Glomerular visceral epithelial cell (primary cell): Measurements from ENCODE around the gene METAP2.

Experiments
- DNase-seq: peaks from one replicate; pipeline ENCODE4 v3.0.0-alpha.2; 2016; ENCODE audit errors: extremely low spot score

The METAP2 gene

GRCh38 chr12:95513599-95513998 lies 39.6 kb downstream of the METAP2 start:
- no peak for DNase-seq

- no peak for DNase-seq
Observed at GRCh38 chr12:95515197-95515596, 41.2 kb downstream of the METAP2 start.

- DNase-seq: no peak
Observed at GRCh38 chr12:95516757-95517156, 42.8 kb downstream of the METAP2 start.

- DNase-seq: no peak
Observed at GRCh38 chr12:95517246-95517645, 43.3 kb downstream of the METAP2 start.

- no peak for DNase-seq
Observed at GRCh38 chr12:95518944-95519343, 45.0 kb downstream of the METAP2 start.

- DNase-seq: no peak
Observed at GRCh38 chr12:95520816-95521215, 46.9 kb downstream of the METAP2 start.

- DNase-seq: no peak
Observed at GRCh38 chr12:95522692-95523091, 48.7 kb downstream of the METAP2 start.

GRCh38 chr12:95528431-95528830 lies 54.5 kb downstream of the METAP2 start:
- no peak for DNase-seq

GRCh38 chr12:95529693-95530225 lies 55.8 kb downstream of the METAP2 start:
- no peak for DNase-seq

- DNase-seq: peak; percentile 9
Observed at GRCh38 chr12:95532851-95533250, 58.9 kb downstream of the METAP2 start.

- no peak for DNase-seq
Observed at GRCh38 chr12:95533985-95534384, 60.0 kb downstream of the METAP2 start.

GRCh38 chr12:95538006-95538405 lies 64.1 kb downstream of the METAP2 start:
- no peak for DNase-seq

GRCh38 chr12:95538656-95539055 lies 64.7 kb downstream of the METAP2 start:
- DNase-seq: no peak

GRCh38 chr12:95541436-95541835 lies 67.5 kb downstream of the METAP2 start:
- no peak for DNase-seq

GRCh38 chr12:95543305-95543704 lies 69.4 kb downstream of the METAP2 start:
- no peak for DNase-seq

- DNase-seq: no peak
Observed at GRCh38 chr12:95544756-95545155, 70.8 kb downstream of the METAP2 start.

- DNase-seq: no peak
Observed at GRCh38 chr12:95545303-95545702, 71.4 kb downstream of the METAP2 start.

- no peak for DNase-seq
Observed at GRCh38 chr12:95545731-95546490, 72.0 kb downstream of the METAP2 start.

- no peak for DNase-seq
Observed at GRCh38 chr12:95546491-95546813, 72.5 kb downstream of the METAP2 start.

- no peak for DNase-seq
Observed at GRCh38 chr12:95547522-95548055, 73.6 kb downstream of the METAP2 start.

GRCh38 chr12:95548056-95548538 lies 74.1 kb downstream of the METAP2 start:
- peak; percentile 12 for DNase-seq

GRCh38 chr12:95548539-95549391 lies 74.8 kb downstream of the METAP2 start:
- peak; percentile 32 for DNase-seq
